ENCODE results near the gene ANKS1B. TPM values are rescaled to one million over a fixed set of nuclear protein-coding genes. Genes with fewer than 3 reads are reported as not detected.

ANKS1B gene
- total RNA-seq, 1 donor from 2014 or later = 5.6 TPM

- no peak overlapping the region for H3K4me3 Mint-ChIP-seq
Observed at GRCh38 chr12:99977550-99977949, 7.2 kb downstream of the ANKS1B start.

GRCh38 chr12:99976762-99977161 lies 8.0 kb downstream of the ANKS1B start:
- Mint-ChIP-seq H3K27me3 (ENCODE audit: low read depth) (peaks cover 20% of the 10 kb centered on the region), H3K4me3 (no peak overlapping the region), H3K9me3 (no peaks in the 10 kb centered on the region), H3K36me3 (ENCODE audit: low read depth) (no peaks in the 10 kb centered on the region), H3K27ac (ENCODE audit: unreplicated experiment) (no peak overlapping the region), H3K4me1 (no peaks in the 10 kb centered on the region)
- no peak for DNase-seq (ENCODE audit: low read depth, low spot score)
- TF ChIP-seq CTCF (conservative IDR thresholded peaks at IDR 0.05) = no peak

More at GRCh38 chr12:99977550-99977949, 7.2 kb downstream of the ANKS1B start:
- Mint-ChIP-seq H3K9me3 (no peaks in the 10 kb centered on the region), H3K27ac (ENCODE audit: unreplicated experiment) (no peak overlapping the region), H3K27me3 (ENCODE audit: low read depth) (peaks cover 27% of the 10 kb centered on the region), H3K4me1 (no peaks in the 10 kb centered on the region), H3K36me3 (ENCODE audit: low read depth) (no peaks in the 10 kb centered on the region)
- no peak for TF ChIP-seq CTCF (conservative IDR thresholded peaks at IDR 0.05)
- no peak for DNase-seq (ENCODE audit: low read depth, low spot score)

- Mint-ChIP-seq H3K27me3 (ENCODE audit: low read depth) (peaks cover 8% of the 10 kb centered on the region), H3K4me3 (no peak overlapping the region), H3K36me3 (ENCODE audit: low read depth) (no peaks in the 10 kb centered on the region), H3K9me3 (no peaks in the 10 kb centered on the region), H3K4me1 (no peaks in the 10 kb centered on the region), H3K27ac (ENCODE audit: unreplicated experiment) (no peak overlapping the region)
- no peak for TF ChIP-seq CTCF (conservative IDR thresholded peaks at IDR 0.05)
- DNase-seq (ENCODE audit: low read depth, low spot score) = no peak
Observed at GRCh38 chr12:99975321-99975720, 9.4 kb downstream of the ANKS1B start.

GRCh38 chr12:99974146-99974545 lies 10.6 kb downstream of the ANKS1B start:
- no peak for TF ChIP-seq CTCF (conservative IDR thresholded peaks at IDR 0.05)
- DNase-seq (ENCODE audit: low read depth, low spot score) = no peak
- H3K9me3 Mint-ChIP-seq = no peaks in the 10 kb centered on the region
- H3K4me3 Mint-ChIP-seq = no peak overlapping the region
- no peaks in the 10 kb centered on the region for H3K36me3 Mint-ChIP-seq (ENCODE audit: low read depth)
- no peak overlapping the region for H3K27ac Mint-ChIP-seq (ENCODE audit: unreplicated experiment)
- no peaks in the 10 kb centered on the region for H3K4me1 Mint-ChIP-seq
- no peaks in the 10 kb centered on the region for H3K27me3 Mint-ChIP-seq (ENCODE audit: low read depth)

- Mint-ChIP-seq H3K9me3 (no peaks in the 10 kb centered on the region), H3K36me3 (ENCODE audit: low read depth) (no peaks in the 10 kb centered on the region), H3K27ac (ENCODE audit: unreplicated experiment) (no peak overlapping the region), H3K27me3 (ENCODE audit: low read depth) (no peaks in the 10 kb centered on the region), H3K4me1 (no peaks in the 10 kb centered on the region), H3K4me3 (no peak overlapping the region)
- no peak for DNase-seq (ENCODE audit: low read depth, low spot score)
- TF ChIP-seq CTCF (conservative IDR thresholded peaks at IDR 0.05) = no peak
Observed at GRCh38 chr12:99966429-99966828, 18.3 kb downstream of the ANKS1B start.

- H3K9me3 Mint-ChIP-seq = no peaks in the 10 kb centered on the region
- H3K4me1 Mint-ChIP-seq = no peaks in the 10 kb centered on the region
- no peak for DNase-seq (ENCODE audit: low read depth, low spot score)
- TF ChIP-seq CTCF (conservative IDR thresholded peaks at IDR 0.05) = no peak
- no peak overlapping the region for H3K27ac Mint-ChIP-seq (ENCODE audit: unreplicated experiment)
- H3K36me3 Mint-ChIP-seq (ENCODE audit: low read depth) = no peaks in the 10 kb centered on the region
- H3K27me3 Mint-ChIP-seq (ENCODE audit: low read depth) = no peaks in the 10 kb centered on the region
- no peak overlapping the region for H3K4me3 Mint-ChIP-seq
Observed at GRCh38 chr12:99960311-99960710, 24.4 kb downstream of the ANKS1B start.
